K562 (cell line): ENCODE data around the gene SRRM4.

Source experiments
- MTA3 ChIP-seq: fragments of 450-650 bp; formaldehyde crosslinking; IDR thresholded peaks from 2 replicates; pipeline ENCODE4 v1.6.1; 2017; ENCODE audit warnings: mild to moderate bottlenecking, borderline replicate concordance
- RBFOX2 ChIP-seq: fragments of 200-400 bp; formaldehyde crosslinking; IDR thresholded peaks from 2 replicates; pipeline ENCODE4 v1.6.1; 2017; ENCODE audit warnings: low read depth, mild to moderate bottlenecking, low read length, moderate library complexity
- SIN3A ChIP-seq, 2 experiments: fragments of 150-350 bp in 1 of 2; IDR thresholded peaks; 2 replicates each; pipeline ENCODE4 v1.6.1; 2011 to 2016; ENCODE audit warnings: borderline replicate concordance in 2 of 2, low read depth in 2 of 2, low read length in 2 of 2, mild to moderate bottlenecking in 2 of 2, moderate library complexity in 2 of 2; ENCODE audit not compliant: control insufficient read depth in 1 of 2
- TBL1XR1 ChIP-seq, 2 experiments: IDR thresholded peaks; 2 replicates each; pipeline ENCODE4 v1.6.1; 2012; ENCODE audit warnings: improper control_type of control experiment in 2 of 2, low read length in 2 of 2, mild to moderate bottlenecking in 1 of 2
- TRIM28 ChIP-seq: fragments of 450-650 bp; IDR thresholded peaks from 2 replicates; pipeline ENCODE4 v1.6.1; 2017
- ZNF263 ChIP-seq: sonication (generic); formaldehyde crosslinking; IDR thresholded peaks from 2 replicates; pipeline ENCODE4 v1.8.0; 2022; ENCODE audit warnings: mild to moderate bottlenecking, missing genetic modification reagents, borderline replicate concordance
- ZNF3 ChIP-seq: fragments of 250-450 bp; sonication (Bioruptor Pico); IDR thresholded peaks from 2 replicates; pipeline ENCODE4 v1.5.0; 2021; ENCODE audit warnings: mild to moderate bottlenecking, moderate library complexity
- TF ChIP-seq, protein P1 (sequence below): fragments of 450-650 bp; conservative IDR thresholded peaks from 2 replicates; pipeline ENCODE4 v1.6.1; 2016; ENCODE audit warnings: missing genetic modification characterization, low read depth, mild to moderate bottlenecking, control low read depth, missing compliant biosample characterization
- TF ChIP-seq, protein P2 (sequence below), 2 experiments: fragments of 200-800 bp in 1 of 2; sonication (Bioruptor generic) in 1 of 2; sonication (generic) in 1 of 2; formaldehyde crosslinking in 1 of 2; IDR thresholded peaks in 1 of 2; conservative IDR thresholded peaks in 1 of 2; 2 replicates each; pipeline versions ENCODE4 v1.5.0 to v1.6.1; 2016 to 2020; ENCODE audit warnings: missing compliant biosample characterization in 1 of 2, missing genetic modification characterization in 1 of 2, missing genetic modification reagents in 1 of 2
- TF ChIP-seq, protein P3 (sequence below): sonication (generic); formaldehyde crosslinking; IDR thresholded peaks from 2 replicates; pipeline ENCODE4 v1.8.0; 2022; ENCODE audit warnings: mild to moderate bottlenecking, low read depth, missing genetic modification reagents
- TF ChIP-seq, protein P4 (sequence below): sonication (generic); formaldehyde crosslinking; IDR thresholded peaks from 2 replicates; pipeline ENCODE4 v1.8.0; 2022; ENCODE audit warnings: missing genetic modification reagents, mild to moderate bottlenecking, borderline replicate concordance

DNA sequence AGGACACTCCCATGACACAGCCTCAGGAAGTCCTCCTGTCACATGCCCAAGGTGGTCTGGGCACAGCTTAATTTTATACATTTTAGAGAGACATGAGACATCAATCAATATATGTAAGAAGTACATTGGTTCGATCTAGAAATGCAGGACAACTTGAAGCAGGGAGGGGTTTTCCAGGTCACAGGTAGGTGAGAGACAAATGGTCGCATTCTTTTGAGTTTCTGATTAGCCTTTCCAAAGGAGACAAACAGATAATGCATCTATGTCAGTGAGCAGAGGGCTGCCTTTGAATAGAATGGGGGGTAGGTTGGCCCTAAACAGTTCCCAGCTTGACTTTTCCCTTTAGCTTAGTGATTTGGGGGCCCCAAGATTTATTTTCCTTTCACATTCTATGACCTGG lies 199.9 kb downstream of the SRRM4 start:
- TF ChIP-seq SIN3A (IDR thresholded peaks at IDR 0.05; ENCODE audit: borderline replicate concordance in 2 of 2, control insufficient read depth in 1 of 2, low read depth in 2 of 2, low read length in 2 of 2), result no peak
- TF ChIP-seq TBL1XR1 (IDR thresholded peaks at IDR 0.05; ENCODE audit: low read length in 2 of 2), result no peak
- TF ChIP-seq MTA3, result no peak
- TF ChIP-seq, protein P1, sequence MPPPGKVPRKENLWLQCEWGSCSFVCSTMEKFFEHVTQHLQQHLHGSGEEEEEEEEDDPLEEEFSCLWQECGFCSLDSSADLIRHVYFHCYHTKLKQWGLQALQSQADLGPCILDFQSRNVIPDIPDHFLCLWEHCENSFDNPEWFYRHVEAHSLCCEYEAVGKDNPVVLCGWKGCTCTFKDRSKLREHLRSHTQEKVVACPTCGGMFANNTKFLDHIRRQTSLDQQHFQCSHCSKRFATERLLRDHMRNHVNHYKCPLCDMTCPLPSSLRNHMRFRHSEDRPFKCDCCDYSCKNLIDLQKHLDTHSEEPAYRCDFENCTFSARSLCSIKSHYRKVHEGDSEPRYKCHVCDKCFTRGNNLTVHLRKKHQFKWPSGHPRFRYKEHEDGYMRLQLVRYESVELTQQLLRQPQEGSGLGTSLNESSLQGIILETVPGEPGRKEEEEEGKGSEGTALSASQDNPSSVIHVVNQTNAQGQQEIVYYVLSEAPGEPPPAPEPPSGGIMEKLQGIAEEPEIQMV (tag), result no peak
- TF ChIP-seq ZNF3 (CRISPR knock-in tag), result no peak
- TF ChIP-seq, protein P2, sequence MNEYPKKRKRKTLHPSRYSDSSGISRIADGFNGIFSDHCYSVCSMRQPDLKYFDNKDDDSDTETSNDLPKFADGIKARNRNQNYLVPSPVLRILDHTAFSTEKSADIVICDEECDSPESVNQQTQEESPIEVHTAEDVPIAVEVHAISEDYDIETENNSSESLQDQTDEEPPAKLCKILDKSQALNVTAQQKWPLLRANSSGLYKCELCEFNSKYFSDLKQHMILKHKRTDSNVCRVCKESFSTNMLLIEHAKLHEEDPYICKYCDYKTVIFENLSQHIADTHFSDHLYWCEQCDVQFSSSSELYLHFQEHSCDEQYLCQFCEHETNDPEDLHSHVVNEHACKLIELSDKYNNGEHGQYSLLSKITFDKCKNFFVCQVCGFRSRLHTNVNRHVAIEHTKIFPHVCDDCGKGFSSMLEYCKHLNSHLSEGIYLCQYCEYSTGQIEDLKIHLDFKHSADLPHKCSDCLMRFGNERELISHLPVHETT (CRISPR knock-in tag; conservative IDR thresholded peaks at IDR 0.05 in 1 of 2, IDR thresholded peaks at IDR 0.05 in 1 of 2), result no peak
- TF ChIP-seq, protein P3, sequence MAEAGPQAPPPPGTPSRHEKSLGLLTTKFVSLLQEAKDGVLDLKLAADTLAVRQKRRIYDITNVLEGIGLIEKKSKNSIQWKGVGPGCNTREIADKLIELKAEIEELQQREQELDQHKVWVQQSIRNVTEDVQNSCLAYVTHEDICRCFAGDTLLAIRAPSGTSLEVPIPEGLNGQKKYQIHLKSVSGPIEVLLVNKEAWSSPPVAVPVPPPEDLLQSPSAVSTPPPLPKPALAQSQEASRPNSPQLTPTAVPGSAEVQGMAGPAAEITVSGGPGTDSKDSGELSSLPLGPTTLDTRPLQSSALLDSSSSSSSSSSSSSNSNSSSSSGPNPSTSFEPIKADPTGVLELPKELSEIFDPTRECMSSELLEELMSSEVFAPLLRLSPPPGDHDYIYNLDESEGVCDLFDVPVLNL (CRISPR knock-in tag), result no peak
- TF ChIP-seq RBFOX2, result no peak
- TF ChIP-seq, protein P4, sequence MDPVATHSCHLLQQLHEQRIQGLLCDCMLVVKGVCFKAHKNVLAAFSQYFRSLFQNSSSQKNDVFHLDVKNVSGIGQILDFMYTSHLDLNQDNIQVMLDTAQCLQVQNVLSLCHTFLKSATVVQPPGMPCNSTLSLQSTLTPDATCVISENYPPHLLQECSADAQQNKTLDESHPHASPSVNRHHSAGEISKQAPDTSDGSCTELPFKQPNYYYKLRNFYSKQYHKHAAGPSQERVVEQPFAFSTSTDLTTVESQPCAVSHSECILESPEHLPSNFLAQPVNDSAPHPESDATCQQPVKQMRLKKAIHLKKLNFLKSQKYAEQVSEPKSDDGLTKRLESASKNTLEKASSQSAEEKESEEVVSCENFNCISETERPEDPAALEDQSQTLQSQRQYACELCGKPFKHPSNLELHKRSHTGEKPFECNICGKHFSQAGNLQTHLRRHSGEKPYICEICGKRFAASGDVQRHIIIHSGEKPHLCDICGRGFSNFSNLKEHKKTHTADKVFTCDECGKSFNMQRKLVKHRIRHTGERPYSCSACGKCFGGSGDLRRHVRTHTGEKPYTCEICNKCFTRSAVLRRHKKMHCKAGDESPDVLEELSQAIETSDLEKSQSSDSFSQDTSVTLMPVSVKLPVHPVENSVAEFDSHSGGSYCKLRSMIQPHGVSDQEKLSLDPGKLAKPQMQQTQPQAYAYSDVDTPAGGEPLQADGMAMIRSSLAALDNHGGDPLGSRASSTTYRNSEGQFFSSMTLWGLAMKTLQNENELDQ, result no peak
- TF ChIP-seq ZNF263 (CRISPR knock-in tag), result no peak
- no peak for TF ChIP-seq TRIM28
